ENCODE measurements around the gene NUBPL.
"Not testable (repeated sequence)": the region's sequence is repeated elsewhere in the genome, so short reads cannot be mapped to it uniquely, and the experiment has no call there.

NUBPL gene

DNA sequence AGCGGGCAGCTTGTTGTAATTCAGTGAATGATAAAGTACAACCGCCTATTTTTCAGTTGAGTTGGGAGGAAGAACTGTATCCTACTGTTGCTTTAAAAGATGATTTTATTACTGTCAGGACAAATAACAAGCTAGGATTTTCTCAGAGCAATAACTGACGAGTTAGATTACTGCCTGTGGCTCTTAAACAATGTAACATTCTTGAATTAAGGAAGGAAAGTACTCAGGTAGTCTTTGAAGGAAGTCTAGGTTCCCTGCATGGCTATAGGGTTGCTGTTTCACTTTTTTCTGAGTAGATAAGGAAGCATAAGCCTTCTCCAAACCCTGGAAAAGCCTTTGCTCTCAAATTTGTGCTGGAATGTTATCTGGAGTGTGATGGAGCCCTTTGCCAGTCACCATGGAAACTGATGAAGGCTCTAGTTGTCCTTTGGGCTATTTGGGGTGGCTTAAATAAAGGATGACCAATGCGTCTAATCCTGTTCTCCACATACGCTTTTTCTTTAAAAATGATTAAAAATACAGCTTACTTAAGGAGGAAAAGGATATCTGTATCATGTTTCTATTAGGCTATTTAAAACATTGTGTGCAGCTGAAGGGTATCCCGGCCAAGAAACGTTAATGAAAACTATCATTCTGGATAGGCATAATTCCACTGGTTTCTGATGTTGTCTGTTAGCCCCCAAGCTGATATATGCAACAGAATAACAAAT, 17.7 kb downstream of the NUBPL start:
- no peak for DNase-seq

DNA sequence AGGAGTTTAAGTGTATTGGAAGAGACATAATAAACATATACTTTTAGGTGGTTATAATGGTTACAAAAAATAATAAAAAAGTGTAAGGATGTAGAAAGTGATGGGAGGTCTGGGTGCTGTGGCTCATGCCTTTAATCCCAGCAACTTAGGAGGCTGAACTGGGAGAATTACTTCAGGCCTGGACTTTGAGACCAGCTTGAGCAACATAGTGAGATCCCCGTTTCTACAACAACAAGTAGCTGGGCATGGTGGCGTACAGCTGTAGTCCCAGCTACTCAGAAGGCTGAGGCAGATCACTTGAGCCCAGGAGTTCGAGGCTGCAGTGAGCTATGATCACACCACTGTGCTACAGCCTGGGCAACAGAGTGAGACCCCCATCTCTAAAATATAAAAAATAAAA, 19.0 kb downstream of the NUBPL start:
- DNase-seq, result no peak

- DNase-seq, result no peak
Observed at GRCh38 chr14:31582286-31582691, 21.1 kb downstream of the NUBPL start.

DNA sequence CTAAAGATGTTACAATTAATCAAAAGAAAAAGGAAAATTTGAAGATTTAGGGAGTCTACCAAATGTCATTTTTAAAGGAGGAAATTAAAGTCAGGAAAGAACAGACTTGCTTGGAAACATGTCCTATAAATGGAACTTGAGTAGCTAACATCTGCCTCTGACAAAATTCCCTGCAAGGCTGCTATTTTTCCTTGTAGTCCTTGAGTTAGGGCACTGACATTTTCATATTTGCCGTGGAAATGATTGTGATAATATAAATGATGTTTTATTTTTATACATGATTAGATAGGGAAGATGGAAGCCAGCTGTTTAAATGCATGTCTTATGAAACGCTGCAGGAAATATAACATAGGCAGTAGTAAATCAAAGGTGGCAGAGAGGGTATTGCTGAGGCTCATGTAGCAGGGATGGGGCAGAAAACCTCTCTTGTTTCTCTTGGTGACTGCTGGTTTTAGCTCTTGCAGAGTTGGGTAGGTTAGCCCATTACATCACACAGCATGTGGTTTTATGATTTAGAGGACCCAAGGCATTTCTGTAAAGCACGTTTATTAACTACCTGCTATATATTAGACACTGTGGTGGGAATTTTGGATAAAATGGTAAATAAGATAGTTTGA, 21.7 kb downstream of the NUBPL start:
- no peak for DNase-seq

- no peak for DNase-seq
Observed at GRCh38 chr14:31590206-31590605, 29.0 kb downstream of the NUBPL start.

GRCh38 chr14:31592122-31592521, 30.9 kb downstream of the NUBPL start:
- DNase-seq, result no peak

DNA sequence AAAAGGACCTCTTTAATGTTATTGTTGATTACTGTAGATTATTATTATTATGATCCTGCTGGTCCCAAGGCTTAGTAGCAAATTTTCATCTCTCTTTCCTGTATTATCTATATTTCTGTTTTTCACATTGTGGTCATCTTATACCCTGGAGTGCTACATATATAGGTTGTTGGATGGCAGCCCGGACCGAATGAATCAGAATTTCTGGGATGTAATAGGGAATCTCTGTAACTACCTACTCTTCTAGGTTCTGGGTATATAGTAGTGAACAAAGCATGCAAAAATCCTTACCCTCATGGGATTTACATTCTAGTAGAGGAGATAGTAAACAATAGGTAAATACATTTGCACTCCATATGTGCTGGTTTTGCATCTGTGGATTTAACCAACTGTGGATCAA, 31.4 kb downstream of the NUBPL start:
- DNase-seq, result no peak

- DNase-seq, result no peak
Observed at GRCh38 chr14:31596342-31597095, 35.3 kb downstream of the NUBPL start.

- DNase-seq, result no peak
Observed at GRCh38 chr14:31605702-31606101, 44.5 kb downstream of the NUBPL start.

DNA sequence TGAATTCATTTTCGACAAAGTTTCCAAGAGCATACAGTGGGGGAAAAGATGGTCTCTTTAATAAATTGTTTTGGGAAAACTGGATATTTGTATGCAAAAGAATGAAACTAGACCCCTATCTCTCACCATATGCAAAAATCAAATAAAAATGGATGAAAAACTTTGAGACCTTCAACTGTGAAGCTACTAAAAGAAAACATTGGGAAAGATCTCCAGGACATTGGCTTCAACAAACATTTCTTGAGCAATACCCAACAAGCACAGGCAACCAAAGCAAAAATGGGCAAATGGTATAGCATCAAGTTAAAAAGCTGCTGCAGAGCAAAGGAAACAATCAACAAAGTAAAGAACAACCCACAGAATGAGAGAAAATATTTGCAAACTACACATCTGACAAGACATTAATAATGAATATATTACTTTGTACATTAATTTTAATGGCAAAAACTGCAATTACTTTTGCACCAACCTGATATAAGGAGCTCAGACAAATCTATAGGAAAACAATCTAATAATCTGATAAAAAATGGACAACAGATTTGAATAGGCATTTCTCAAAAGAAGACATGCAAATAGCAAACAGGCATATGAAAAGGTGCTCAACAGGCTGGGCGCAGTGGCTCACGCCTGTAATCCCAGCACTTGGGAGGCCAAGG, 50.7 kb downstream of the NUBPL start:
- DNase-seq, result no peak

DNA sequence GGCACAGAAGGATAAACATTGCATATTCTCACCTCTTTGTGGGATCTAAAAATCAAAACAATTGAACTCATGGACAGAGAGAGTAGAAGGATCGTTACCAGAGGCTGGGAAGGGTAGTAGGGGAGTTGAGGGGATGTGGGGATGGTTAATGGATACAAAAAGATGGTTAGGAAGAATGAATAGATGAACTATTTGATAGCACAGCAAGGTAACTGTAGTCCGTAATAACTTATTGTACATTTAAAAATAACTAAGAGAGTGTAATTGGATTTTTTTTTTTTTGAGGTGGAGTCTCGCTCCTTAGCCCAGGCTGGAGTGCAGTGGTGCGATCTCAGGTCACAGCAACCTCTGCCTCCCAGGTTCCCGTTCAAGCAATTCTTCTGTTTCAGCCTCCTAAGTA, 52.0 kb downstream of the NUBPL start:
- no peak for DNase-seq

- not testable (repeated sequence) for DNase-seq
Observed at GRCh38 chr14:31618884-31619283, 57.7 kb downstream of the NUBPL start.

DNA sequence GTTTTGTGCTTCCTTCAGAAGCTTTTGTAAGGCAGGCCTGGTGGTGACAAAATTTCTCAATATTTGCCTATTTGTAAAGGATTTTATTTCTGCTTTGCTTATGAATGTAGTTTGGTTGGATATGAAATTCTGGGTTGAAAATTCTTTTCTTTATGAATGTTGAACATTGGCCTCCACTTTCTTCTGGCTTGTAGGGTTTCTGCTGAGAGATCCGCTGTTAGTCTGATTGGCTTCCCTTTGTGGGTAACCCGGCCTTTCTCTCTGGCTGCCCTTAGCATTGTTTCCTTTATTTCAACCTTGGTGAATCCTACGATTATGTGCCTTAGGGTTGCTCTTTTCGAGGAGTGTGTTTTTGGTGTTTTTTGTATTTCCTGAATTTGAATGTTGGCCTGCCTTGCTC, 58.2 kb downstream of the NUBPL start:
- DNase-seq, result no peak

GRCh38 chr14:31620898-31621297, 59.7 kb downstream of the NUBPL start:
- DNase-seq, result not testable (repeated sequence)

- DNase-seq, result no peak
Observed at GRCh38 chr14:31622060-31622459, 60.9 kb downstream of the NUBPL start.

- DNase-seq, result not testable (repeated sequence)
Observed at GRCh38 chr14:31652900-31653299, 91.7 kb downstream of the NUBPL start.

- no peak for DNase-seq
Observed at GRCh38 chr14:31657917-31658316, 96.7 kb downstream of the NUBPL start.

DNA sequence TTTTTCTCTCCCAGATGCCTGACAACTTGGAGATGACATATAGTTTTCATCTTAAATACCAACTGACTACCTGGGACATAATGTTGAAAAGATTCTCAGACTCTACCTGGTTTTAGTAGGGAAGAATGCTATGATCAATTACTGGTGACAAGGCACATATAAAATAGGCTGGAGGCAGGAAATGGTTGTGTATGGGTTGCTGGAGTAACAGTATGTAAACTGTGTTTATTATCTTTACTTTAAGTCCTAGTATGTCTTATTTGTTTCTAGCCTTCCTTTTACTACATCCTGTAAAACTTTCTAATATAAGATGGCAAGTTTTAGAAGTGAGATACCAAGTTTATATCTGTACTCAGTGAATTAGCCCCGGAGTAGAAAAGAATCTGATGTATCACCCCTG, 98.1 kb downstream of the NUBPL start:
- DNase-seq, result no peak

- DNase-seq, result no peak
Observed at GRCh38 chr14:31660191-31660590, 99.0 kb downstream of the NUBPL start.

GRCh38 chr14:31660728-31661127, 99.5 kb downstream of the NUBPL start:
- DNase-seq, result no peak

GRCh38 chr14:31668348-31668747, 107.1 kb downstream of the NUBPL start:
- no peak for DNase-seq

DNA sequence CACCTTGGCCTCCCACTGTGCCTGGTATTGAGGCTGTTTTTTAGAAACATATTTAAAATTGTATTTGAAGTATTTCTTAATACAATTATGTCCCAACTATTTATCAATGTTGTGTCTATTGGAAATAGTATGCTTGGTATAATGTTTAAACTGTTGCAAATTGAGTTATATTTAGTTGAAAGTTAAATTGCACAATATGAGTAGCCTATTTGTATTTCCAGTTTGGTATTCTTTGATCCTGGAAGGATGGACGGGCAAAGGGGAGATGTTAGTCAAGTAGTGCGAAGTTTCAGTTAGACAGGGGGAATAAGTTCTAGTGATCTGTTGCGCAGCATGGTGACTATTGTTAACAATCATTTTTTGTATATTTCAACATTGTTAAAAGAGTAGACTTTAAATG, 111.5 kb downstream of the NUBPL start:
- DNase-seq, result no peak

- DNase-seq, result no peak
Observed at GRCh38 chr14:31677052-31677451, 115.8 kb downstream of the NUBPL start.

DNA sequence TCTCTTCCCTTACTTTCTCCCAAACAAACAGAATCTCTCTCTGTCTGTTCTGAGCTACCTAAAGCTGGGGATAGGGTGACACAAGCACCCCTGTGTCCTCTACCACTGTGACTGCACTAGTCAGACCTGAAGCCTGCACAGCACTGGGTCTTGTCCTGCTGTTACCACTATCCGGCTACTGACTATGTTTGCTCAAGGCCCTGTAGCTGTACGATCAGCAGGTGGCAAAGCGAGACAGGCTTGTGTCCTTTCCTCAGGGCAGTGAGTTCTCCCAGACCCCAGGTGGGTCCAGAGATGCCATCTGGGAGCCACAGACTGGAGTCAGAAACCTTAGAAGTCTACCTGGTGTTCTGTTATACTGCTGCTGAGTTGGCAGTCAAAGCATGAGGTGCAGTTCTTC, 116.4 kb downstream of the NUBPL start:
- DNase-seq, result no peak

Measured in DMS153 (cell line).